VCaP (cell line): ENCODE measurements around the gene C22orf31.

ENCODE experiments used
- H3K27ac ChIP-seq: fragments of 450-650 bp; 2 replicates; pipeline ENCODE4 v1.5.1; 2017
- CTCF ChIP-seq: fragments of 450-650 bp; conservative IDR thresholded peaks from 2 replicates; pipeline ENCODE4 v1.5.1; 2017; ENCODE audit warnings: mild to moderate bottlenecking, moderate library complexity

The C22orf31 gene

GRCh38 chr22:29011240-29012100 is 50.2 kb downstream of the C22orf31 start:
- TF ChIP-seq CTCF, result no peak
- H3K27ac ChIP-seq, result no peak overlapping the region

GRCh38 chr22:29009148-29009547 is 52.5 kb downstream of the C22orf31 start:
- no peak overlapping the region for H3K27ac ChIP-seq

More at GRCh38 chr22:29009148-29009547, 52.5 kb downstream of the C22orf31 start:
- TF ChIP-seq CTCF, result no peak
